ENCODE measurements around the gene SLC2A6.

The SLC2A6 gene

GRCh38 chr9:133515240-133515610 is 36.3 kb upstream of the SLC2A6 start:
- no peak for DNase-seq

- DNase-seq = no peak
Observed at GRCh38 chr9:133514460-133515239, 35.8 kb upstream of the SLC2A6 start.

- DNase-seq = no peak
Observed at GRCh38 chr9:133513214-133514100, 34.6 kb upstream of the SLC2A6 start.

GRCh38 chr9:133512253-133513213 is 33.6 kb upstream of the SLC2A6 start:
- DNase-seq = no peak

GRCh38 chr9:133511607-133512006 is 32.7 kb upstream of the SLC2A6 start:
- DNase-seq = no peak

GRCh38 chr9:133510926-133511505 is 32.1 kb upstream of the SLC2A6 start:
- DNase-seq = no peak

GRCh38 chr9:133509179-133510083 is 30.5 kb upstream of the SLC2A6 start:
- no peak for DNase-seq

- no peak for DNase-seq
Observed at GRCh38 chr9:133508046-133508445, 29.1 kb upstream of the SLC2A6 start.

GRCh38 chr9:133507246-133507965 is 28.5 kb upstream of the SLC2A6 start:
- DNase-seq = no peak

GRCh38 chr9:133506653-133507038 is 27.7 kb upstream of the SLC2A6 start:
- no peak for DNase-seq

- DNase-seq = no peak
Observed at GRCh38 chr9:133505901-133506652, 27.2 kb upstream of the SLC2A6 start.

GRCh38 chr9:133505186-133505830 is 26.4 kb upstream of the SLC2A6 start:
- DNase-seq = no peak

- no peak for DNase-seq
Observed at GRCh38 chr9:133502112-133502511, 23.2 kb upstream of the SLC2A6 start.

- no peak for DNase-seq
Observed at GRCh38 chr9:133499892-133500270, 21.0 kb upstream of the SLC2A6 start.

- no peak for DNase-seq
Observed at GRCh38 chr9:133499132-133499891, 20.4 kb upstream of the SLC2A6 start.

- DNase-seq = no peak
Observed at GRCh38 chr9:133496861-133497842, 18.3 kb upstream of the SLC2A6 start.

Measured in activated T-cell treated with anti-CD3 and anti-CD28 coated beads for 4 hours (primary cell).